Gastroesophageal sphincter (tissue), 3 donors: ENCODE data around the gene CANX.

Experiments used
- EP300 ChIP-seq: sonication (generic); formaldehyde crosslinking; IDR thresholded peaks from one replicate; pipeline ENCODE4 v1.6.1; 2017; ENCODE audit warnings: antibody characterized with exemption, mild to moderate bottlenecking
- TF ChIP-seq, protein P1 (sequence below), 4 experiments: fragments of 200-600 bp in 2 of 4; fragments of 450-650 bp in 2 of 4; sonication (generic) in 1 of 4; IDR thresholded peaks; one replicate each; pipeline ENCODE4 v1.5.1; 2017 to 2019; ENCODE audit warnings: antibody characterized with exemption in 4 of 4, mild to moderate bottlenecking in 2 of 4, moderate library complexity in 2 of 4

DNA sequence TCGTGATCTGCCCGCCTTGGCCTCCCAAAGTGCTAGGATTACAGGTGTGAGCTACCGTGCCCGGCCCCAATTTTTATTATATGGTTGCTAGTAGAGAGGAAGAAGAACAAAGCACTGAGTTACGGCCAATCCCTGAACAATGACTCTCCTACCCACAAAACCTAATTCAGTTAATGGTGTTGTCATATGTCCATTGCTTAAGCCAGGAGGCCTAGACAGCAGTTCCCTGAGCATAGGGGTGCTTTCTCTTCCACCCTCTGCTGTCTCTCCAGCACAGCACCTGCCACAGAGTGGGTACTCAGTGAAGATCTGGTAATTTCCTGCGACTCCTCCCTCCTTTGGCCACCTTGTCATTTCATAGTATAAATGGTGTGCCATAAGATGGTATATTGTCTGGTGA lies 73.6 kb downstream of the CANX start:
- TF ChIP-seq, protein P1, sequence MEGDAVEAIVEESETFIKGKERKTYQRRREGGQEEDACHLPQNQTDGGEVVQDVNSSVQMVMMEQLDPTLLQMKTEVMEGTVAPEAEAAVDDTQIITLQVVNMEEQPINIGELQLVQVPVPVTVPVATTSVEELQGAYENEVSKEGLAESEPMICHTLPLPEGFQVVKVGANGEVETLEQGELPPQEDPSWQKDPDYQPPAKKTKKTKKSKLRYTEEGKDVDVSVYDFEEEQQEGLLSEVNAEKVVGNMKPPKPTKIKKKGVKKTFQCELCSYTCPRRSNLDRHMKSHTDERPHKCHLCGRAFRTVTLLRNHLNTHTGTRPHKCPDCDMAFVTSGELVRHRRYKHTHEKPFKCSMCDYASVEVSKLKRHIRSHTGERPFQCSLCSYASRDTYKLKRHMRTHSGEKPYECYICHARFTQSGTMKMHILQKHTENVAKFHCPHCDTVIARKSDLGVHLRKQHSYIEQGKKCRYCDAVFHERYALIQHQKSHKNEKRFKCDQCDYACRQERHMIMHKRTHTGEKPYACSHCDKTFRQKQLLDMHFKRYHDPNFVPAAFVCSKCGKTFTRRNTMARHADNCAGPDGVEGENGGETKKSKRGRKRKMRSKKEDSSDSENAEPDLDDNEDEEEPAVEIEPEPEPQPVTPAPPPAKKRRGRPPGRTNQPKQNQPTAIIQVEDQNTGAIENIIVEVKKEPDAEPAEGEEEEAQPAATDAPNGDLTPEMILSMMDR (IDR thresholded peaks at IDR 0.05), result no peak
- TF ChIP-seq EP300, result no peak
